ENCODE data around the gene FLII. TPM values are rescaled to one million over a fixed set of nuclear protein-coding genes. Genes with fewer than 3 reads are reported as not detected.

Gene FLII
- total RNA-seq, 2 donors from 2014 or later: 232 to 306 TPM

- H3K4me3 ChIP-seq: no peak overlapping the region
- no peak for TF ChIP-seq CTCF (IDR thresholded peaks at IDR 0.05)
- no peak for DNase-seq (ENCODE audit: low spot score)
- no peaks in the 10 kb centered on the region for H3K9me3 ChIP-seq
- H3K27ac ChIP-seq: no peak overlapping the region
- no peaks in the 10 kb centered on the region for H3K27me3 ChIP-seq
- peaks cover 0 to 27% of the 10 kb centered on the region in 2 donors for H3K4me1 ChIP-seq
- peaks cover 61% of the 10 kb centered on the region for H3K36me3 ChIP-seq
Measured at GRCh38 chr17:18246109-18246725, 12.3 kb downstream of the FLII start.

GRCh38 chr17:18245038-18245776 is 13.3 kb downstream of the FLII start:
- Histone ChIP-seq H3K4me1 (peaks cover 0 to 27% of the 10 kb centered on the region in 2 donors), H3K4me3 (no peak overlapping the region), H3K27ac (no peak overlapping the region), H3K36me3 (peaks cover 51% of the 10 kb centered on the region), H3K27me3 (no peaks in the 10 kb centered on the region), H3K9me3 (no peaks in the 10 kb centered on the region)
- no peak for DNase-seq (ENCODE audit: low spot score)
- TF ChIP-seq CTCF (IDR thresholded peaks at IDR 0.05): no peak

GRCh38 chr17:18241229-18241871 is 17.2 kb downstream of the FLII start:
- DNase-seq (ENCODE audit: low spot score): no peak
- H3K27ac ChIP-seq: no peak overlapping the region
- H3K27me3 ChIP-seq: no peaks in the 10 kb centered on the region
- no peak overlapping the region for H3K4me3 ChIP-seq
- no peak for TF ChIP-seq CTCF (IDR thresholded peaks at IDR 0.05)
- peaks cover 24% of the 10 kb centered on the region for H3K36me3 ChIP-seq
- H3K9me3 ChIP-seq: no peaks in the 10 kb centered on the region
- H3K4me1 ChIP-seq: peaks cover 0 to 11% of the 10 kb centered on the region in 2 donors

GRCh38 chr17:18240449-18240848 is 18.1 kb downstream of the FLII start:
- no peaks in the 10 kb centered on the region for H3K27me3 ChIP-seq
- peaks cover 15% of the 10 kb centered on the region for H3K36me3 ChIP-seq
- no peak for DNase-seq (ENCODE audit: low spot score)
- H3K9me3 ChIP-seq: no peaks in the 10 kb centered on the region
- no peak overlapping the region for H3K27ac ChIP-seq
- peaks cover 0 to 20% of the 10 kb centered on the region in 2 donors for H3K4me1 ChIP-seq
- H3K4me3 ChIP-seq: no peak overlapping the region
- no peak for TF ChIP-seq CTCF (IDR thresholded peaks at IDR 0.05)

GRCh38 chr17:18238299-18238698 is 20.2 kb downstream of the FLII start:
- H3K4me1 ChIP-seq: peaks cover 0 to 22% of the 10 kb centered on the region in 2 donors
- H3K36me3 ChIP-seq: peaks cover 10% of the 10 kb centered on the region
- no peaks in the 10 kb centered on the region for H3K9me3 ChIP-seq
- no peak for DNase-seq (ENCODE audit: low spot score)
- H3K27ac ChIP-seq: no peak overlapping the region
- no peak overlapping the region for H3K4me3 ChIP-seq
- TF ChIP-seq CTCF (IDR thresholded peaks at IDR 0.05): no peak
- no peaks in the 10 kb centered on the region for H3K27me3 ChIP-seq
